Lung (tissue), 12 donors: Measurements from ENCODE around the gene STAT6. TPM values are rescaled to one million over a fixed set of nuclear protein-coding genes. Genes with fewer than 3 reads are reported as not detected.

ENCODE experiments used
- ATAC-seq: fragments of 200-7000 bp; cut with Tn5 transposase; one replicate; pipeline ENCODE4 v1.9.1; 2020; ENCODE audit warnings: moderate number of reproducible peaks; ENCODE audit not compliant: insufficient read depth, low FRiP score
- DNase-seq, 3 donors: peaks; one replicate each; pipeline ENCODE4 v3.0.0-alpha.2; 2013 to 2017
- H3K27ac ChIP-seq, 2 donors: one replicate each; pipeline ENCODE4 v1.5.1; 2013; ENCODE audit warnings: mild to moderate bottlenecking in 2 of 2, moderate library complexity in 2 of 2, control low read depth in 1 of 2, inconsistent platforms in 1 of 2, low read depth in 1 of 2, low read length in 1 of 2
- H3K27me3 ChIP-seq, 3 donors: one replicate each; pipeline ENCODE4 v1.5.1; 2013; ENCODE audit warnings: low read length in 2 of 3; ENCODE audit not compliant: control insufficient read depth in 3 of 3, insufficient read depth in 3 of 3
- H3K36me3 ChIP-seq, 4 donors: one replicate each; pipeline ENCODE4 v1.5.1; 2013; ENCODE audit warnings: low read length in 4 of 4, mild to moderate bottlenecking in 1 of 4, moderate library complexity in 1 of 4; ENCODE audit not compliant: control insufficient read depth in 4 of 4, insufficient read depth in 4 of 4
- H3K4me1 ChIP-seq, 5 donors: one replicate each; pipeline ENCODE4 v1.5.1; 2013; ENCODE audit warnings: low read length in 5 of 5, mild to moderate bottlenecking in 2 of 5, moderate library complexity in 1 of 5; ENCODE audit not compliant: control insufficient read depth in 5 of 5, insufficient read depth in 5 of 5
- H3K4me3 ChIP-seq: one replicate; pipeline ENCODE4 v1.5.1; 2013; ENCODE audit warnings: mild to moderate bottlenecking, control low read depth, moderate library complexity
- H3K9ac ChIP-seq, 2 donors: one replicate each; pipeline ENCODE4 v1.5.1; 2013; ENCODE audit warnings: low read length in 2 of 2, control low read depth in 1 of 2; ENCODE audit not compliant: insufficient read depth in 1 of 2
- H3K9me3 ChIP-seq, 4 donors: one replicate each; pipeline ENCODE4 v1.5.1; 2013; ENCODE audit warnings: low read length in 3 of 4, mild to moderate bottlenecking in 1 of 4, moderate library complexity in 1 of 4; ENCODE audit not compliant: control insufficient read depth in 4 of 4, insufficient read depth in 3 of 4
- WGBS, 2 donors: extraction: QIAGEN DNeasy Blood & Tissue Kit; methylation state at CpG; one replicate each; pipeline ENCODE4 v1.1.7; 2013; 5-methylcytosine and 5-hydroxymethylcytosine counted together
- polyA plus RNA-seq, 2 donors: library from polyadenylated mRNA; stranded (reverse); fragments of 200-250 nt; gene quantifications; one replicate each; pipeline ENCODE4 v1.2.1, GENCODE V29; 2013
- total RNA-seq, 2 donors: library from RNA; depleted of rRNA in 1 of 2; stranded (reverse); fragments of >200 nt in 1 of 2; gene quantifications; one replicate each; pipeline ENCODE4 v1.2.1, GENCODE V29; 2014 to 2021
- TF ChIP-seq, protein P1 (sequence below): IDR thresholded peaks from 2 replicates; pipeline ENCODE4 v1.5.1; 2012; ENCODE audit warnings: mild to moderate bottlenecking; ENCODE audit errors: control extremely low read depth, extremely low read depth
- donor health status: control.
- donor health status: control.
- donor health status: Bipolar disorder and iron deficiency.
- donor health status: healthy.
- donor health status: DM: yes; HTN: yes; CAD: no.

The STAT6 gene
- total and polyA plus RNA-seq, 4 donors = 118 to 216 (median 174) TPM

DNA sequence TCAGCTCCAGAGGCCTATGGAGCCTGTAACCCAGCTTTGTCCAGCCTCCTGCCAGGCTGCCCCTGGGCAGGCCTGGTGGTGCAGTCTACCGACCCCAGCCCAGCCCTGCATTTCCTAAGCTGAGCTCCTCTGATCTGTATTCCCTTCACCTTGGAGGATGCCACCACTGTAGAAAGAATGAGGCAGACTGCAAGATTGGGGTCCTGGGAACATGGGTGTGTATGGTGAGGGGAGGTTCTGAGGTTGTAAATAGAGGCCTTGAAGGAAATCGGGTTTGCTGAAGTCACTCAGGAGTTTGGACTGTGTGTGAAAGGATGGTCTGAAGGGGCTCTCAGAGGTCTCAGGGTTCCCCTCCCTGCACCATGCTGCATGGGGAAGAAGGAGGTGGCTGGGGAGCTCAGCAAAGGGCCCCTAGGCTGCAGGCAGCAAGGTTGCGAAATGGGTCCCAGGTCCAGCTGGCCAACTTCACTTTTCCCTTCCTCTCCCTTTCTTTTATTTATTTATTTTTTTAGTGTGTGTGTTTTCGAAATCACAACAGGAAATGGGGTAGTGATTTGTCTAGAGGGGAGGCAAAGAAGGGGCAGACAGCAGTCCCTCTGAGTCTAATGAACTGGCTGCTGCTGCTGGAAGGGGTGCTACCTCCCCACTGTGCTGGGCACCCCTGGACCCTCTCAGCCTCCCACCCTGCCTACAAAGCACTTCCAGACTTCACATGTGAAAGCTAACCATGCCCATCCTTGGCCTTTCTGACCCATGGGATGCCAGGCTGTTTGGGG, 37.5 kb upstream of the STAT6 start:
- H3K4me3 ChIP-seq = no peak overlapping the region
- 36 to 37% methylated on average over 4 of the region's 4 CpGs for WGBS, 2 donors
- peak; percentile 19 for ATAC-seq
- peak; percentile 86 to 95 (median 93) for DNase-seq
- peaks cover 17 to 78% (median 44%) of the 10 kb centered on the region in 5 donors for H3K4me1 ChIP-seq
- H3K27me3 ChIP-seq = no peaks in the 10 kb centered on the region
- H3K9me3 ChIP-seq = no peaks in the 10 kb centered on the region
- peak overlapping the region in 1 of 2 donors; percentile 14 for H3K9ac ChIP-seq
- TF ChIP-seq, protein P1, sequence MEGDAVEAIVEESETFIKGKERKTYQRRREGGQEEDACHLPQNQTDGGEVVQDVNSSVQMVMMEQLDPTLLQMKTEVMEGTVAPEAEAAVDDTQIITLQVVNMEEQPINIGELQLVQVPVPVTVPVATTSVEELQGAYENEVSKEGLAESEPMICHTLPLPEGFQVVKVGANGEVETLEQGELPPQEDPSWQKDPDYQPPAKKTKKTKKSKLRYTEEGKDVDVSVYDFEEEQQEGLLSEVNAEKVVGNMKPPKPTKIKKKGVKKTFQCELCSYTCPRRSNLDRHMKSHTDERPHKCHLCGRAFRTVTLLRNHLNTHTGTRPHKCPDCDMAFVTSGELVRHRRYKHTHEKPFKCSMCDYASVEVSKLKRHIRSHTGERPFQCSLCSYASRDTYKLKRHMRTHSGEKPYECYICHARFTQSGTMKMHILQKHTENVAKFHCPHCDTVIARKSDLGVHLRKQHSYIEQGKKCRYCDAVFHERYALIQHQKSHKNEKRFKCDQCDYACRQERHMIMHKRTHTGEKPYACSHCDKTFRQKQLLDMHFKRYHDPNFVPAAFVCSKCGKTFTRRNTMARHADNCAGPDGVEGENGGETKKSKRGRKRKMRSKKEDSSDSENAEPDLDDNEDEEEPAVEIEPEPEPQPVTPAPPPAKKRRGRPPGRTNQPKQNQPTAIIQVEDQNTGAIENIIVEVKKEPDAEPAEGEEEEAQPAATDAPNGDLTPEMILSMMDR = no peak
- peak overlapping the region; percentile 68 to 86 for H3K27ac ChIP-seq
- H3K36me3 ChIP-seq = peaks cover 0 to 46% (median 28%) of the 10 kb centered on the region in 4 donors

DNA sequence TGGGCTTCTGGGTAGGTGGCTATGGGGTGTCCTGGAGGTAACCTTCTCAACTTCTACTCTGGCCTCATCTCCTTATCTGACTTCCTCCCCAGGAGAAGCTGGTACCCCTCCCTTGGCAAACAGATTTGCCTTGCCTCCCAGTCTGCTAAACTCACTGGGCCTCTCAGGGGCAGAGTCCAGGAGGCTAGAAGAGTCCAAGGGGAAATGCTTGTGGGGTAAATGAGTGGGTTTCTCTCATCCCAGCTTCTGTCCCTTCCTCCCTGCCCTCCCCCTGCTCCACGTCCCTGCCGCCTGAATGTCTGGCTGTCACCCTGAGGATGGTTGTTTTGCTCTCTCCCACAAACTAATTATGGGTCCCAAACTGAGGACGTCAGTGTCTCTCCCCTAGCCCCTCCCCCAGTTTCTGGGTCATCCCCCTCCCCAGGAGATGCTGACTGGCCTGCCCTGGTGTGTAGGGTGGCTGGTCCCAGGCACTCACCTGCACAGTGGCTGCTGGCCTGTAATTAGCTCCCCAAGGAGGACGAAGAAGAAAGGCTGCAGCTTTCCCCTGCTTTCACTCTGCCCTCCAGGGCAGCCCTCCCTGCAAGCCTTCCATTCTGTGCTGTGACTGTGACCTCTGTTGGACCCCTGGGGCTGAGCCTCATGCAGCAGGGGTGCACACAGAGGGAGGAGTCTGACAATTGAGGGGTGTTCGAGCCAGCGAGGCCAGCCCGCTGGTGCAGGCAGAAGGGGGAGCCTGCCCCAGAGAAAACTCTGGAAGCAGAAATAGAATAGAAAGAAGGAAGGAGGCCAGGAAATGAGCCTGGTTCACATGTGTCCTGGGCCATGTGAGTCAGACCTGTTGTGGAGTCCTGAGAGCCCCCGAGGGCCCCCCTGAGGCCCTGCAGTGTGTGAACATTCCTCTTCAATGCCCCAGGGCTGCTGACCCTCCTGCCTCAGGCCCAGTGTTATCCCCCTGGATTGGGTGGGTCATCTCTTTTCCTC, 36.1 kb upstream of the STAT6 start, which contains the start of gene LRP1-AS:
LRP1-AS (minus strand) TSS at position 659 of the 984 bp plus-strand sequence.
- Histone ChIP-seq H3K9ac (no peak within 1 kb of the TSS), H3K9me3 (no peaks in the 10 kb centered on the region), H3K27ac (peak within 1 kb of the TSS in 1 of 2 donors; percentile 41), H3K36me3 (peaks cover 0 to 50% (median 32%) of the 10 kb centered on the region in 4 donors), H3K27me3 (no peaks in the 10 kb centered on the region), H3K4me3 (no peak within 1 kb of the TSS), H3K4me1 (peaks cover 14 to 73% (median 41%) of the 10 kb centered on the region in 5 donors)
- DNase-seq (no peak), ATAC-seq (no peak)
- whole genome bisulfite sequencing, 2 donors = 54 to 56% methylated on average over 8 of the region's 8 CpGs
- TF ChIP-seq, protein P1 = no peak

DNA sequence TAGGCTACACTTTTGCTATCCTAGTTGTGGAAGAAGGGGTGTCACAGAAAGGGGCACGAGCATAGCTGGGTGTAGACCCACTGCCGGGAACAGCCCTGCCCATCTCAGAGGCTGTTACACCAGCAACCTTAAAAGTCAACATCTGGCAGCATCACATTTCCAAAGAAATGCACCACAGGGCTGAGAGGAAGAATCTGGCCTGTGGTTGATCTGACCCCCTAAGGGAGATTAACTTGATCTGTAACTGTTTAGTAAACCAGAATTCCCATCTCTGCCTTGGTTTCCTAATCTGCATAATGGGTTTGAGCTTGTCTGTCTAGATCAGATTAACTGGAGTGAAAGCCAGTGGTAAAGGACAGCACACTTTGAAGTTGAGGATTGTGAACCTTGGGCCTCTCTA, 34.9 kb upstream of the STAT6 start:
- WGBS, 2 donors = 83 to 88% methylated on average over 2 of the region's 2 CpGs
- ATAC-seq (no peak), DNase-seq (no peak)
- Histone ChIP-seq H3K4me3 (no peak overlapping the region), H3K4me1 (peaks cover 7 to 62% (median 30%) of the 10 kb centered on the region in 5 donors), H3K9me3 (no peaks in the 10 kb centered on the region), H3K27ac (peak overlapping the region in 1 of 2 donors; percentile 39), H3K27me3 (no peaks in the 10 kb centered on the region), H3K9ac (no peak overlapping the region), H3K36me3 (peaks cover 0 to 61% (median 40%) of the 10 kb centered on the region in 4 donors)
- TF ChIP-seq, protein P1 = no peak
